A549 (cell line): Measurements from ENCODE around the gene CDIP1. TPM values are rescaled to one million over a fixed set of nuclear protein-coding genes. Genes with fewer than 3 reads are reported as not detected.

Source experiments
- ATAC-seq, 2 experiments: fragments of 200-7000 bp in 1 of 2; fragments of >200 bp in 1 of 2; cut with Nextera tagmentation in 1 of 2; cut with Tn5 transposase in 1 of 2; 3 replicates each; pipeline versions ENCODE4 v1.8.0 to v1.9.1; 2018 to 2020; ENCODE audit warnings: mild to moderate bottlenecking in 1 of 2, moderate library complexity in 1 of 2
- CTCF ChIA-PET: fragments of 300-600 bp; sonication (Branson Sonifier 250); formaldehyde crosslinking; extraction: SDS; loops from one replicate; lab custom pipeline; 2021; ENCODE audit warnings: antibody characterized with exemption, inconsistent platforms; lab: Yijun Ruan, JAX
- POLR2A ChIA-PET: fragments of 350-600 bp; formaldehyde crosslinking; extraction: SDS; loops from one replicate; lab custom pipeline; 2021; ENCODE audit warnings: antibody characterized with exemption, inconsistent platforms; lab: Yijun Ruan, JAX
- DNase-seq, 2 experiments: peaks; one replicate each; pipeline versions ENCODE4 v3.0.0 to v3.0.0-alpha.2; 2011 to 2016; ENCODE audit warnings: low read depth in 1 of 2, low spot score in 1 of 2
- FAIRE-seq: peaks from 2 replicates; lab custom pipeline; 2011; peaks lifted over from hg19 to GRCh38; lab: Jason Lieb, UNC
- H3K27ac ChIP-seq, 2 experiments: fragments of >200 bp; sonication (Bioruptor Twin); formaldehyde crosslinking; 3 replicates each; pipeline ENCODE4 v1.5.1; 2016 to 2017
- H3K4me1 ChIP-seq: fragments of >200 bp; sonication (Bioruptor Twin); formaldehyde crosslinking; 3 replicates; pipeline ENCODE4 v1.6.1; 2016
- H3K4me2 ChIP-seq: fragments of >200 bp; sonication (Bioruptor Twin); formaldehyde crosslinking; 3 replicates; pipeline ENCODE4 v1.6.1; 2016
- H3K4me3 ChIP-seq: fragments of >200 bp; sonication (Bioruptor Twin); formaldehyde crosslinking; 3 replicates; pipeline ENCODE4 v1.5.1; 2016
- H3K9me3 ChIP-seq: fragments of >200 bp; sonication (Bioruptor Twin); formaldehyde crosslinking; 3 replicates; pipeline ENCODE4 v1.6.1; 2016
- BCL3 ChIP-seq: fragments of >200 bp; sonication (Bioruptor Twin); formaldehyde crosslinking; IDR thresholded peaks from 3 replicates; pipeline ENCODE4 v1.6.1; 2016
- CBX8 ChIP-seq: fragments of 200-600 bp; sonication (generic); IDR thresholded peaks from 2 replicates; pipeline ENCODE4 v1.6.1; 2016
- CTCF ChIP-seq: fragments of >200 bp; sonication (Bioruptor Twin); formaldehyde crosslinking; IDR thresholded peaks from 3 replicates; pipeline ENCODE4 v1.5.1; 2016
- E2F6 ChIP-seq: IDR thresholded peaks from 2 replicates; pipeline ENCODE4 v1.6.1; 2012; ENCODE audit warnings: low read depth, borderline replicate concordance
- EHF ChIP-seq: fragments of 250-450 bp; sonication (Bioruptor Pico); IDR thresholded peaks from 2 replicates; pipeline ENCODE4 v1.5.0; 2020; ENCODE audit warnings: mild to moderate bottlenecking
- EHMT2 ChIP-seq: fragments of 200-600 bp; sonication (generic); IDR thresholded peaks from 2 replicates; pipeline ENCODE4 v1.6.1; 2016; ENCODE audit warnings: antibody characterized with exemption, low read depth, mild to moderate bottlenecking, moderate library complexity
- FOSL2 ChIP-seq, 2 experiments: fragments of 450-650 bp in 1 of 2; fragments of >200 bp in 1 of 2; sonication (Bioruptor Twin) in 1 of 2; formaldehyde crosslinking; IDR thresholded peaks; 2 replicates each; pipeline versions ENCODE4 v1.5.0 to v1.6.1; 2016 to 2020; ENCODE audit warnings: mild to moderate bottlenecking in 1 of 2, moderate library complexity in 1 of 2
- FOXS1 ChIP-seq: fragments of 250-450 bp; sonication (Bioruptor Pico); IDR thresholded peaks from 2 replicates; pipeline ENCODE4 v1.5.0; 2020; ENCODE audit warnings: mild to moderate bottlenecking, moderate library complexity
- HDAC2 ChIP-seq: fragments of 200-600 bp; sonication (generic); IDR thresholded peaks from 2 replicates; pipeline ENCODE4 v1.6.1; 2016
- HEYL ChIP-seq: fragments of 250-450 bp; sonication (Bioruptor Pico); IDR thresholded peaks from 2 replicates; pipeline ENCODE4 v1.8.0; 2021; ENCODE audit warnings: mild to moderate bottlenecking, moderate library complexity
- HOXA7 ChIP-seq: fragments of 250-450 bp; sonication (Bioruptor Pico); IDR thresholded peaks from 2 replicates; pipeline ENCODE4 v1.5.0; 2020; ENCODE audit warnings: mild to moderate bottlenecking, moderate library complexity
- HOXB5 ChIP-seq: fragments of 250-450 bp; sonication (Bioruptor Pico); IDR thresholded peaks from 2 replicates; pipeline ENCODE4 v1.5.0; 2020; ENCODE audit warnings: mild to moderate bottlenecking, moderate library complexity
- MAX ChIP-seq: IDR thresholded peaks from 2 replicates; pipeline ENCODE4 v1.6.1; 2012
- NPAS2 ChIP-seq: fragments of 250-450 bp; sonication (Bioruptor Pico); IDR thresholded peaks from 2 replicates; pipeline ENCODE4 v1.8.0; 2022; ENCODE audit warnings: mild to moderate bottlenecking, moderate library complexity, borderline replicate concordance
- RAD21 ChIP-seq, 2 experiments: fragments of >200 bp in 1 of 2; sonication (Bioruptor Twin) in 1 of 2; formaldehyde crosslinking in 1 of 2; IDR thresholded peaks in 1 of 2; conservative IDR thresholded peaks in 1 of 2; 2 replicates in 1 of 2; 3 replicates in 1 of 2; pipeline ENCODE4 v1.6.1; 2012 to 2018; ENCODE audit warnings: inconsistent platforms in 1 of 2
- RCOR1 ChIP-seq: fragments of 150-350 bp; IDR thresholded peaks from 2 replicates; pipeline ENCODE4 v1.6.1; 2014; ENCODE audit warnings: antibody characterized with exemption, low read length, low read depth
- SMC3 ChIP-seq: fragments of >200 bp; sonication (Bioruptor Twin); formaldehyde crosslinking; IDR thresholded peaks from 3 replicates; pipeline ENCODE4 v1.6.1; 2018; ENCODE audit warnings: inconsistent platforms
- TFCP2L1 ChIP-seq: fragments of 250-450 bp; sonication (Bioruptor Pico); IDR thresholded peaks from 2 replicates; pipeline ENCODE4 v1.5.0; 2021; ENCODE audit warnings: mild to moderate bottlenecking
- TP53 ChIP-seq: fragments of 250-450 bp; sonication (Bioruptor Pico); IDR thresholded peaks from 2 replicates; pipeline ENCODE4 v1.5.0; 2021; ENCODE audit warnings: mild to moderate bottlenecking, moderate library complexity
- WGBS: methylation state at CpG from one replicate; pipeline ENCODE4 v1.1.6; 2017; ENCODE audit errors: missing lambda C conversion rate; 5-methylcytosine and 5-hydroxymethylcytosine counted together
- polyA plus RNA-seq, 4 experiments: library from polyadenylated mRNA; depleted of rRNA in 3 of 4; stranded (reverse); fragments of >200 nt; fragmentation: RNase III in 1 of 4; extraction: RNeasy Plus Mini Kit Qiagen cat#74134 plus additional on column Dnase treatment in 1 of 4; gene quantifications; 2 replicates in 3 of 4; 3 replicates in 1 of 4; pipeline ENCODE4 v1.2.3, GENCODE V29; 2011 to 2017

Gene CDIP1
- polyA plus RNA-seq, 2 of the 4 experiments (the other 2 are of a cell fraction): 3.7 to 8.4 TPM

- H3K4me3 ChIP-seq: no peak overlapping the region
- TF ChIP-seq TFCP2L1 (CRISPR knock-in tag) (no peak), FOSL2 (IDR thresholded peaks at IDR 0.05) (no peak), FOSL2 (CRISPR knock-in tag; IDR thresholded peaks at IDR 0.05) (no peak), CBX8 (no peak), CTCF (peak; percentile 55), SMC3 (peak; percentile 42), FOXS1 (CRISPR knock-in tag) (no peak), TP53 (no peak), RAD21 (conservative IDR thresholded peaks at IDR 0.05 in 1 of 2, IDR thresholded peaks at IDR 0.05 in 1 of 2) (peak; percentile 69 to 80)
- peak; percentile 40 to 47 for DNase-seq
- peak; percentile 77 to 89; a peak in 4 of 6 replicates for ATAC-seq
- no peak overlapping the region for H3K27ac ChIP-seq
- no peaks in the 10 kb centered on the region for H3K4me1 ChIP-seq
- ChIA-PET POLR2A (no interaction called here), CTCF (interaction anchor here (0.6 to 18.0 kb wide), 17 partner anchors 8 to 441 kb away, joined by 3 to 301 read pairs (median 4); partner anchors contain the start of genes CDIP1, MGRN1, NUDT16L1 and SEC14L5)
- WGBS: 60% methylated on average over 12 of the region's 12 CpGs
- no peak for FAIRE-seq
- no peak overlapping the region for H3K4me2 ChIP-seq
- H3K9me3 ChIP-seq: no peaks in the 10 kb centered on the region
These were observed 20.5 kb downstream of the CDIP1 start for GRCh38 chr16:4517812-4518680.

GRCh38 chr16:4515611-4516233, 22.9 kb downstream of the CDIP1 start:
- no peak overlapping the region for H3K27ac ChIP-seq
- WGBS: 82% methylated on average over 5 of the region's 5 CpGs
- CTCF ChIA-PET: interaction anchor here (1.0 to 18.0 kb wide), 7 partner anchors 7 to 441 kb away, joined by 3 to 301 read pairs (median 4); partner anchors contain the start of gene CDIP1
- no peak for TF ChIP-seq HDAC2
- no peak for TF ChIP-seq RCOR1
- TF ChIP-seq BCL3: no peak
- no peak for TF ChIP-seq HOXB5 (CRISPR knock-in tag)
- TF ChIP-seq HOXA7: no peak
- no peak for TF ChIP-seq E2F6
- TF ChIP-seq EHF (CRISPR knock-in tag): no peak
- no peak for TF ChIP-seq CBX8
- no peak for TF ChIP-seq MAX
- no peak for TF ChIP-seq HEYL (CRISPR knock-in tag)
- no peak for TF ChIP-seq NPAS2 (CRISPR knock-in tag)
- TF ChIP-seq EHMT2: no peak
- ATAC-seq (no peak), FAIRE-seq (no peak), DNase-seq (no peak)
- POLR2A ChIA-PET: no interaction called here
- H3K4me3 ChIP-seq: no peak overlapping the region
- no peak overlapping the region for H3K4me2 ChIP-seq
- no peaks in the 10 kb centered on the region for H3K9me3 ChIP-seq
- H3K4me1 ChIP-seq: no peaks in the 10 kb centered on the region
